CD4-positive, CD25-positive, alpha-beta regulatory T cell (primary cell): ENCODE data around the gene MAPK8IP2. TPM values are rescaled to one million over a fixed set of nuclear protein-coding genes. Genes with fewer than 3 reads are reported as not detected.

Experiments used
- ATAC-seq, 2 donors: fragments of 150-1000 bp; cut with Tn5 transposase; one replicate each; pipeline ENCODE4 v1.10.0; 2021; ENCODE audit warnings: low read depth in 2 of 2, moderate number of reproducible peaks in 2 of 2, moderate library complexity in 1 of 2
- DNase-seq, 3 donors: peaks; one replicate each; pipeline versions ENCODE4 v3.0.0 to v3.0.0-alpha.2; 2012 to 2022; ENCODE audit warnings: mixed read lengths in 1 of 3
- H3K27ac ChIP-seq: one replicate; pipeline ENCODE4 v1.7.0; 2013; ENCODE audit warnings: mild to moderate bottlenecking, low read length; ENCODE audit not compliant: insufficient read depth, poor library complexity, severe bottlenecking
- H3K27me3 ChIP-seq: one replicate; pipeline ENCODE4 v1.7.0; 2013; ENCODE audit warnings: low read length; ENCODE audit not compliant: control insufficient read depth, insufficient read depth
- H3K36me3 ChIP-seq: one replicate; pipeline ENCODE4 v1.7.0; 2013; ENCODE audit warnings: mild to moderate bottlenecking, low read length, moderate library complexity; ENCODE audit not compliant: control insufficient read depth, insufficient read depth
- H3K4me1 ChIP-seq: 2 replicates; pipeline ENCODE4 v1.7.0; 2013; ENCODE audit warnings: mild to moderate bottlenecking, low read length; ENCODE audit not compliant: insufficient read depth, control insufficient read depth, poor library complexity, severe bottlenecking
- H3K4me3 ChIP-seq: one replicate; pipeline ENCODE4 v1.7.0; 2013; ENCODE audit warnings: low read depth, mild to moderate bottlenecking, low read length, moderate library complexity
- H3K9me3 ChIP-seq, 2 experiments: 1 replicate in 1 of 2; 2 replicates in 1 of 2; pipeline ENCODE4 v1.7.0; 2013; ENCODE audit warnings: low read length in 2 of 2, mild to moderate bottlenecking in 1 of 2, moderate library complexity in 1 of 2; ENCODE audit not compliant: control insufficient read depth in 2 of 2
- H3K27ac Mint-ChIP-seq, 3 donors: one replicate each; pipeline ENCODE4 v1.8.0; 2020 to 2022; ENCODE audit warnings: mild to moderate bottlenecking in 3 of 3, mixed read lengths in 3 of 3, moderate library complexity in 2 of 3
- H3K27me3 Mint-ChIP-seq: one replicate; pipeline ENCODE4 v1.8.0; 2022; ENCODE audit warnings: mild to moderate bottlenecking, mixed read lengths
- H3K36me3 Mint-ChIP-seq: one replicate; pipeline ENCODE4 v1.8.0; 2020; ENCODE audit warnings: mixed read lengths
- H3K4me1 Mint-ChIP-seq, 4 donors: one replicate each; pipeline ENCODE4 v1.8.0; 2020 to 2022; ENCODE audit warnings: mixed read lengths in 4 of 4, mild to moderate bottlenecking in 1 of 4
- H3K4me3 Mint-ChIP-seq, 4 donors: one replicate each; pipeline ENCODE4 v1.8.0; 2020 to 2022; ENCODE audit warnings: mild to moderate bottlenecking in 4 of 4, mixed read lengths in 4 of 4, moderate library complexity in 3 of 4
- H3K9me3 Mint-ChIP-seq, 7 donors: one replicate each; pipeline ENCODE4 v1.8.0; 2020 to 2022; ENCODE audit warnings: mixed read lengths in 7 of 7, mild to moderate bottlenecking in 3 of 7, moderate library complexity in 2 of 7
- polyA plus RNA-seq, 4 donors: library from polyadenylated mRNA; unstranded; fragments of 300-500 nt; fragmentation: Illumina TruSeq; gene quantifications; one replicate each; pipeline ENCODE4 v1.2.3, GENCODE V29; 2021
- total RNA-seq: library from RNA; stranded (reverse); gene quantifications from one replicate; pipeline ENCODE4 v1.2.3, GENCODE V29; 2022

MAPK8IP2 gene
- total and polyA plus RNA-seq, 5 donors from 2014 or later: 0.30 TPM; not detected in 4

DNA sequence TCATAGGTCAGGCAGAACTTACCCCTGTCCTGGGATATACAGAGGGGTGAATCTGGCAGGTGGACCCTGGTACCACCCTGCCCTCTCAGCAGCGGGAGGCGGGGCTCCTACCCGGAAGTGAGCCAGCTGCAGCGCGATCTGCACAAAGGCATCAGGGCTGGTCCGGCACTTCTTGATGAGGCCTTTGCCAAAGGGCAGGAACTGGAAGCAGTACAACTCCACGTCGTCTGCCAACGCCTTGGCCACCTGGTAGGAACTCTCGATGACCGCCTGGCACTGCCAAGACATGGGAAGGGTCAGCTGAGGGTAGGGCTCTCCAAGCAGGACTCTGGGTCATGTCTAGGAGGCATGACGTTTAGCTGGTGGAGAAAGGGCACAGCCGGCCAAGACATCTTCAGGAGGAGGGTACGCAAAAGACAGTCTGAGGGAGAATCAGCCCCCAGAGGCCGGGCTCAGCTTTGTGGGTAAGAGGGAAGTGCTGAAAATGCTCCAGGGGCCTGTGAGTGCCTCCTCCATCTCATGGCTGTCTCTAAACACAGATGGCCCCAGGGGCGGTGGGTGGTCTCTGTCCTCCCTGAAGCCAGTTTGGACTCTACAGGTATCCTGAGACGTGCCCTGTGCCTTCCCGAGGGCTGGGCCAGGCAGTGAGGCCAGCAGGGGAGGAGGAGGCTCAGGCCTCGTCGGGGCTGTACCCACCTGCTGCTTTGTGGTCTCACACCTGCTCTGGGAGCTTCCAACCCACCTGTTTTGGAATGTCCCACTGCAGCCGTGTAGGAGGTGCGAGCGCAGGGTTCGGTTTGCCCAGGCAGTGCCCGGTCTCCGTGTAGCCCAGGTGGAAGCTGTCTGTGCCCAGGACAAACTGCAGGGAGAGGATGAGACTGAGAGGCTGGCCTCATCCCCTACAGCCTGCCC is 29.1 kb upstream of the MAPK8IP2 start:
- no peaks in the 10 kb centered on the region for H3K9me3 ChIP-seq
- H3K27me3 ChIP-seq: no peaks in the 10 kb centered on the region
- Mint-ChIP-seq H3K27me3 (peaks cover 4% of the 10 kb centered on the region), H3K36me3 (peaks cover 30% of the 10 kb centered on the region), H3K27ac (no peak overlapping the region), H3K4me1 (peaks cover 0 to 2% (median 0%) of the 10 kb centered on the region in 4 donors), H3K4me3 (no peak overlapping the region), H3K9me3 (no peaks in the 10 kb centered on the region)
- H3K4me1 ChIP-seq: no peaks in the 10 kb centered on the region
- DNase-seq (no peak), ATAC-seq (no peak)
- no peak overlapping the region for H3K27ac ChIP-seq
- no peak overlapping the region for H3K4me3 ChIP-seq
- peaks cover 39% of the 10 kb centered on the region for H3K36me3 ChIP-seq

DNA sequence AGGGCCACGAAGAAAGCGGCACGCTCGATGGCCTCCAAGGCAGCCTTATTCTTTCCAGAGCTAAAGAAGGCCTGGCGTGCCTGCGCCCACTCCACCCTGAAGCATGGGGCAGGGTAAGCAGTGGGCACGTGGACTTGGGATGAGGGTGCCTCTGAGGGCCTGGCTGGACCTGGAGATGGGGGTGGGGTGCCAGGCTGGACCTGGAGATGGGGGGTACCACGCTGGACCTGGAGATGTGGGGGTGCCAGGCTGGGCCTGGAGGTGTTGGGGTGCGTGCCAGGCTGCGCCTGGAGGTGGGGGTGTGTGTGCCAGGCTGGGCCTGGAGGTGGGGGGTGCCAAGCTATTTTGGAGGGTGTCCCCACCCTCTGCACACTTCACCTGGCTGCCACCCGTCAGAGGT is 27.6 kb upstream of the MAPK8IP2 start:
- Mint-ChIP-seq H3K27ac (no peak overlapping the region), H3K36me3 (peaks cover 27% of the 10 kb centered on the region), H3K4me1 (peaks cover 0 to 6% (median under 1%) of the 10 kb centered on the region in 4 donors), H3K27me3 (no peaks in the 10 kb centered on the region), H3K9me3 (no peaks in the 10 kb centered on the region), H3K4me3 (no peak overlapping the region)
- no peak for ATAC-seq
- Histone ChIP-seq H3K36me3 (peaks cover 39% of the 10 kb centered on the region), H3K4me3 (no peak overlapping the region), H3K27ac (no peak overlapping the region), H3K4me1 (peaks cover 6% of the 10 kb centered on the region), H3K27me3 (no peaks in the 10 kb centered on the region), H3K9me3 (no peaks in the 10 kb centered on the region)
- no peak for DNase-seq

DNA sequence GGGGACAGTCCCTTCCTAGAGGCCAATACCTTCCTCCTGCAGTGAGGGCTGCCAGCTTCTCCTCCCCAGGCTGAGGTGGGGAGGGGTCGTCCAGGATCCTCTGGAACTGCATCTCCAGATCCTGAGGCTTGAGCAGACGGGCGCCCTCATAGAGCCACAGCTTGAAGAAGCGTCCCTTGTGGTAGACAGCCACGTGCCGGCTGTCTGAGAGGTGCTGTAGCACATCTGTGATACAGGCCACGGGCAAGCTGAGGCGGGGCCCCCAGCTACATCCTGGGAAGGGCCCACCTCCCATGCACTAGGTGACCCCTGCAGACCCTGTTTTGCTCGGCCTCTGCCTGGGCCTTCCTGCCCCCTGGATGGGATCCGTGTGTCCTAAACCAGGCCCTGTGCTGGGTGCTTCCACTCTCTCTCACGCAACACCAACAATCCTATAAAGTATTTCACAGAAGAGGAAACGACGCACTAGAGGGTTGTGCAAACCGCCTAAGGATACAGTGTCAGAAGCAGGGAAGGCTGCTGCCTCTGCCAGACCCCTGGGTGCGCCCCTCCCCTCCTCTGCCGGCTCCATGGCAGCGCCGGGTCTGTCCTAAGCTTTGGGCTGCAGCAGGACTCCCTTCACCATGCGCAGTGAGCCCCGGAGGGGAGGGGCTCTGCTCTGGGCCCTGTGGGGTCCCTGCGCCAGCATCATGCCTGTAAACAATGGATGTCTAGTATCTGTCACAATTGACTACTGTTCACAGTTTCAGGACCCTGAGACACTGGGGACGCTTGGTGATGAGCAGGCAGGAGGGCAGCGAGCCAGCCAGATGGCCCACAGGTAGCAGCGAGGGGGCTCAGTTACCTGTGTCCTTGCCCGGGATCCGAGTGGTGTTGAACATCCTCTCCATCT is 26.9 kb upstream of the MAPK8IP2 start:
- no peak overlapping the region for H3K4me3 Mint-ChIP-seq
- DNase-seq (no peak), ATAC-seq (no peak)
- peaks cover 36% of the 10 kb centered on the region for H3K36me3 ChIP-seq
- H3K27me3 Mint-ChIP-seq: no peaks in the 10 kb centered on the region
- H3K4me1 ChIP-seq: peaks cover 6% of the 10 kb centered on the region
- no peak overlapping the region for H3K27ac Mint-ChIP-seq
- H3K27me3 ChIP-seq: no peaks in the 10 kb centered on the region
- no peak overlapping the region for H3K4me3 ChIP-seq
- no peaks in the 10 kb centered on the region for H3K9me3 ChIP-seq
- H3K4me1 Mint-ChIP-seq: peaks cover 0 to 6% (median under 1%) of the 10 kb centered on the region in 4 donors
- H3K36me3 Mint-ChIP-seq: peaks cover 27% of the 10 kb centered on the region
- H3K27ac ChIP-seq: no peak overlapping the region
- H3K9me3 Mint-ChIP-seq: no peaks in the 10 kb centered on the region

DNA sequence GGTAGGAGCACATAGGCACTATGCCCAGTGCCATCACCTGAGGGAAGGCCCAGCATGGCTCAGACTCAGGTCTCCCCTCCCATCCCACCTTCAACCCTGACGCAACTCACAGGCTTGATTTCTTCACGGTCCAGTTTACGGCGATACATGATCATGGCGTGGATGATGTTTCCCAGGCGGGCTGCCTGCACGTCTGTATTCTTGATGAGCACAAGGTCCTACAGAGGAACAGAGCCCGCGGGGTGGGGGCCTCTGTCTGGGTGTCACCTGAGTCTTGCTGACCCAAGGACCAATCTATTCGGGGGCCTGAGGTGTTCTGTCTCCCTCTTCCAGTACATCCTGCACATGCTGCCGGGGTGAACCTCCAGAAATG is 26.2 kb upstream of the MAPK8IP2 start:
- Mint-ChIP-seq H3K27me3 (no peaks in the 10 kb centered on the region), H3K36me3 (peaks cover 26% of the 10 kb centered on the region), H3K4me1 (peaks cover 0 to 7% (median under 1%) of the 10 kb centered on the region in 4 donors), H3K4me3 (no peak overlapping the region), H3K9me3 (no peaks in the 10 kb centered on the region), H3K27ac (no peak overlapping the region)
- no peaks in the 10 kb centered on the region for H3K9me3 ChIP-seq
- H3K27me3 ChIP-seq: no peaks in the 10 kb centered on the region
- ATAC-seq (no peak), DNase-seq (no peak)
- peaks cover 32% of the 10 kb centered on the region for H3K36me3 ChIP-seq
- no peak overlapping the region for H3K4me3 ChIP-seq
- H3K4me1 ChIP-seq: peaks cover 6% of the 10 kb centered on the region
- no peak overlapping the region for H3K27ac ChIP-seq

DNA sequence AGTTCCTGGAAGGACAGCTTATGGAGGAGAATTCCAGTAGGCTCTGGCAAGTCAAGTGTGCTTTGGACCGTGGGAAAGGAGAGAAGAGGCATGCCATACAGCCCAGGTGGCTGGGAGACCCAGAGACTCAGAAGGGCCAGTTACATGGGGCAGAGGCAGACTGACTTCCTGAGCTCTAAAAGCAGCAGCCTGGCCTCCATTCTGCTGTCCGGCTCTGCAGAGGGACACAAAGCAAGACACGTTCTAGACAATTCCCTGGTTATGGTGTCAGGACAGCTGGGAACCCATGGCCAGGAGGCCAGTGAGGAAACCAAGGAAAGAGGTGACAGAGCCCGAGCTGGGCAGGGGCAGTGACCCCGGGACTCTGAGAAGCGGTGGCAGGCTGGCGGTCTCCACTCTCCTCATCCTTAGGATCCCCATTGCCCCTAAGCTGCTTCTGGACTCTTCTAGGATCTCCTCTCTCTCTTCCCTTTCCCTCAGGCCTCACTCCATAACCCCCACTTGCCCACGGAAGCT is 25.1 kb upstream of the MAPK8IP2 start:
- DNase-seq: no peak
- peaks cover 30% of the 10 kb centered on the region for H3K36me3 ChIP-seq
- H3K27ac Mint-ChIP-seq: no peak overlapping the region

DNA sequence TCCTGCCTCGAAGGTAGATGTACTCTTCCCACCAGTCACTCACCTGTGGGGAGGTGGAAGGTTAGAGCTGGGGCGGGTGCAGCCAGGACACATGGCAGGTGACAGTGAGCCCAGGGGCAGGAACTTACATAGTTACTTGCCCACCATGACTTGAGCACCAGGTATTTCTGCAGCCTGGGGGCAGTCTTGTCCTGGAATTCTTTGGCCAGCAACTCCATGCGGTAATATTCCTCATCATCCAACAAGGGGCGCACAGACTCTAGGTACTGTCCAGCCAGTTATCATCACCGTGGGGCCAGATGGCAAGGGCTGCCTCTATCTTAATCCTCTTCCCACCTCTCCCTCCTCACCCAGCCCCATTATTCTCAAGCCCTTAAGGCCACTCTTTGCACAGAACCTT is 24.5 kb upstream of the MAPK8IP2 start:
- no peaks in the 10 kb centered on the region for H3K27me3 Mint-ChIP-seq
- peaks cover 27% of the 10 kb centered on the region for H3K36me3 ChIP-seq
- H3K27ac ChIP-seq: no peak overlapping the region
- H3K4me1 ChIP-seq: peaks cover 7% of the 10 kb centered on the region
- no peak for DNase-seq
- peak overlapping the region in 2 of 4 donors; percentile 64 to 65 for H3K4me3 Mint-ChIP-seq
- peaks cover 14% of the 10 kb centered on the region for H3K36me3 Mint-ChIP-seq
- no peaks in the 10 kb centered on the region for H3K9me3 Mint-ChIP-seq
- no peaks in the 10 kb centered on the region for H3K27me3 ChIP-seq
- no peaks in the 10 kb centered on the region for H3K9me3 ChIP-seq
- H3K27ac Mint-ChIP-seq: peak overlapping the region in 2 of 3 donors; percentile 42 to 66
- no peak overlapping the region for H3K4me3 ChIP-seq
- peaks cover 0 to 20% (median 8%) of the 10 kb centered on the region in 4 donors for H3K4me1 Mint-ChIP-seq
- ATAC-seq: no peak

More for the DNA sequence above, 25.1 kb upstream of the MAPK8IP2 start:
- peak overlapping the region in 1 of 4 donors; percentile 65 for H3K4me3 Mint-ChIP-seq
- Histone ChIP-seq H3K27ac (no peak overlapping the region), H3K27me3 (no peaks in the 10 kb centered on the region), H3K9me3 (no peaks in the 10 kb centered on the region), H3K4me1 (peaks cover 6% of the 10 kb centered on the region), H3K4me3 (no peak overlapping the region)
- ATAC-seq: no peak
- H3K9me3 Mint-ChIP-seq: no peaks in the 10 kb centered on the region
- peaks cover 0 to 15% (median 6%) of the 10 kb centered on the region in 4 donors for H3K4me1 Mint-ChIP-seq
- H3K27me3 Mint-ChIP-seq: no peaks in the 10 kb centered on the region
- peaks cover 19% of the 10 kb centered on the region for H3K36me3 Mint-ChIP-seq

DNA sequence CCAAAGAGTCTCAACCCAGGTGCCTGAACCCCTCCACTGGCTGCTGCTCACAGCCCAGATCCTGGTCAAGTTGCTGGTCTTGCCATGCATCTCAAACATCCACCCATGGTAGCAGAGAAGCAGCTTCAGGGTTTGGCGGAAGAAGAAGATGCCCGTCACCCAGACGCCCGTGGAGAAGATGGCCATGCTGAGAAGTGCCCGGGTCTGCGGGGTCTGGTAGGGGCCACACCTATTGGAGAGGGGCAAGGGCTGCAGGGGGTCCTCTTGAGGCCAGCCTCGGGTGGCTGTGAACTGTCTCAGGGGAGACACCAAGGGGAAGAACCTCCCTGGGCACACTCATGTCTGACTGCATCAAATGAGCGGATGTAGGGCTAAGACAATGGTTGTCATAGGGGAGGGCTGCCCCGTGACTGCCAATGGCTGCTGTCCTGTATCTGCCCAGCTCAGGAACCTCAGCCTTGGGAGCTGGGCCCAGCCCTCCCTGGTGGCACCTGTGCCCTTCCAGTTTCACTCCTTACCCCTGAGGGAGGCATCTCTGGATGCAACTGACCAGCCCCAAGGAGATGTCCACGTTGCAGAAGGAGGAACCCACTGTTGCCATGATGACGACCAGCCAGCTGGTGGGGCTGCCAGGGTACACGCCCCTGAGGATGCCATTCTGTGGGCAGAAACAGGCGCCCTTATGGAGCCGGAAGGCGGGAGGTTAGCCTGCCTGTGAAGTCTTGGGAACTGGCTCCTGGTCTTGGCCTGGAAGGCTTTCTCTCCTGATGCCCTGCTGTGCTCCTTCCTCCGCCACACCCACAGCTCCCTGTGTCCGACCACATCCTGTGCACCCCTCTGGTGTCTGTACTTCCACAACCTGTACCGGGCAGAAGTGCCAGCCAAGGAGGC is 23.5 kb upstream of the MAPK8IP2 start:
- ATAC-seq: no peak
- no peak overlapping the region for H3K27ac ChIP-seq
- H3K9me3 ChIP-seq: no peaks in the 10 kb centered on the region
- H3K27me3 ChIP-seq: no peaks in the 10 kb centered on the region
- peaks cover 17% of the 10 kb centered on the region for H3K4me1 ChIP-seq
- peak in 1 of 3 donors; percentile 18 for DNase-seq
- peaks cover 9% of the 10 kb centered on the region for H3K36me3 Mint-ChIP-seq
- H3K27ac Mint-ChIP-seq: peak overlapping the region in 1 of 3 donors; percentile 82
- peak overlapping the region in 1 of 4 donors; percentile 28 for H3K4me3 Mint-ChIP-seq
- H3K27me3 Mint-ChIP-seq: no peaks in the 10 kb centered on the region
- peaks cover 0 to 30% (median 8%) of the 10 kb centered on the region in 4 donors for H3K4me1 Mint-ChIP-seq
- H3K4me3 ChIP-seq: no peak overlapping the region
- H3K9me3 Mint-ChIP-seq: no peaks in the 10 kb centered on the region
- peaks cover 20% of the 10 kb centered on the region for H3K36me3 ChIP-seq
